A549 (cell line): ENCODE data around the gene SLC1A1.

ENCODE experiments used
- BCL3 ChIP-seq: fragments of >200 bp; sonication (Bioruptor Twin); formaldehyde crosslinking; IDR thresholded peaks from 3 replicates; pipeline ENCODE4 v1.6.1; 2016
- BHLHE40 ChIP-seq: IDR thresholded peaks from 2 replicates; pipeline ENCODE4 v1.6.1; 2012; ENCODE audit warnings: low read depth, low read length, inconsistent platforms
- CHD4 ChIP-seq: fragments of 200-600 bp; sonication (generic); IDR thresholded peaks from 2 replicates; pipeline ENCODE4 v1.6.1; 2016; ENCODE audit warnings: antibody characterized with exemption, mild to moderate bottlenecking, borderline replicate concordance
- CTCF ChIP-seq: fragments of >200 bp; sonication (Bioruptor Twin); formaldehyde crosslinking; IDR thresholded peaks from 3 replicates; pipeline ENCODE4 v1.5.1; 2016
- POLR2AphosphoS2 ChIP-seq: conservative IDR thresholded peaks from 2 replicates; pipeline ENCODE4 v1.6.1; 2012; ENCODE audit warnings: low read length, improper control_type of control experiment, inconsistent platforms
- ZSCAN20 ChIP-seq: fragments of 250-450 bp; sonication (Bioruptor Pico); IDR thresholded peaks from 2 replicates; pipeline ENCODE4 v1.8.0; 2022; ENCODE audit warnings: mild to moderate bottlenecking, moderate library complexity

DNA sequence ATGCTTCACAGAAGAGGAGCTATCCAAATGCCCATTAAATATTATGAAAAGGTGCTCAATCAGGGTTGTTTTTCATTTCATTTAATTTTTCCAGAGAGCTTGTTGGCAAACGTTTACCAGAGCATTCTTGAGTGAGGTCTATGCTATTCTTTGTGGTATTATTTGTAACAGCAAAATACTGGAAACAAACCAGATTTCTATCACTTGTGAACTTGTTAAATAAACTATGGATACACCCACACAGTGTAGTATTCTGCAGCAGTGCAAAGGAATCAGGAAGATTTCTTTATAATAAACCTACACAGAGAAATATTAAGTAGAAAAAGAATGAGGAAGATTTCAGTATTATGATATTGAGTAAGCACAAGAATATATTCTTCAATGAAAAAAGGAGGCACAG is 15.0 kb upstream of the SLC1A1 start:
- TF ChIP-seq CTCF (no peak), CHD4 (no peak), POLR2AphosphoS2 (no peak), BCL3 (no peak), BHLHE40 (no peak), ZSCAN20 (no peak)
